ENCODE results near the gene TMEM98. TPM values are rescaled to one million over a fixed set of nuclear protein-coding genes. Genes with fewer than 3 reads are reported as not detected.

Gene TMEM98
- total RNA-seq, 2 donors from 2014 or later = 134 to 137 TPM

- H3K4me1 Mint-ChIP-seq = peaks cover 7% of the 10 kb centered on the region
- Histone ChIP-seq H3K36me3 (ENCODE audit: control insufficient read depth, insufficient read depth, low read length) (peaks cover 24% of the 10 kb centered on the region), H3K9me3 (ENCODE audit: control insufficient read depth, low read length) (no peaks in the 10 kb centered on the region), H3K9ac (ENCODE audit: extremely low read depth, low read length, poor library complexity, severe bottlenecking) (peak overlapping the region; percentile 80), H3K27ac (ENCODE audit: low read depth, low read length) (peak overlapping the region; percentile 55), H3K4me3 (ENCODE audit: low read length) (peak overlapping the region; percentile 85), H3K27me3 (ENCODE audit: control insufficient read depth, insufficient read depth, low read length, poor library complexity, severe bottlenecking) (no peaks in the 10 kb centered on the region), H3K4me1 (ENCODE audit: control insufficient read depth, insufficient read depth, low read length) (no peaks in the 10 kb centered on the region)
- 30 to 33% methylated on average over 6 to 19 of the region's 19 CpGs for WGBS, 2 experiments (ENCODE audit: insufficient coverage in 1 of 2, insufficient read length in 1 of 2)
- peak; percentile 75 for DNase-seq
- H3K4me3 Mint-ChIP-seq = no peak overlapping the region
- H3K27me3 Mint-ChIP-seq (ENCODE audit: insufficient read depth) = no peaks in the 10 kb centered on the region
- H3K27ac Mint-ChIP-seq = no peak overlapping the region
- H3K9me3 Mint-ChIP-seq = peaks cover under 1% of the 10 kb centered on the region
- H3K36me3 Mint-ChIP-seq (ENCODE audit: low read depth) = peaks cover 27% of the 10 kb centered on the region
- no peak for TF ChIP-seq CTCF (conservative IDR thresholded peaks at IDR 0.05)
Observed at GRCh38 chr17:32928586-32929535, 908 bp downstream of the TMEM98 start.

GRCh38 chr17:32929588-32929987 is 1.6 kb downstream of the TMEM98 start:
- H3K4me1 Mint-ChIP-seq = peaks cover 7% of the 10 kb centered on the region
- Histone ChIP-seq H3K4me3 (ENCODE audit: low read length) (peak overlapping the region; percentile 85), H3K36me3 (ENCODE audit: control insufficient read depth, insufficient read depth, low read length) (peaks cover 29% of the 10 kb centered on the region), H3K27me3 (ENCODE audit: control insufficient read depth, insufficient read depth, low read length, poor library complexity, severe bottlenecking) (no peaks in the 10 kb centered on the region), H3K4me1 (ENCODE audit: control insufficient read depth, insufficient read depth, low read length) (no peaks in the 10 kb centered on the region), H3K9ac (ENCODE audit: extremely low read depth, low read length, poor library complexity, severe bottlenecking) (peak overlapping the region; percentile 80), H3K9me3 (ENCODE audit: control insufficient read depth, low read length) (no peaks in the 10 kb centered on the region), H3K27ac (ENCODE audit: low read depth, low read length) (no peak overlapping the region)
- no peak overlapping the region for H3K4me3 Mint-ChIP-seq
- no peak overlapping the region for H3K27ac Mint-ChIP-seq
- H3K27me3 Mint-ChIP-seq (ENCODE audit: insufficient read depth) = no peaks in the 10 kb centered on the region
- TF ChIP-seq CTCF (conservative IDR thresholded peaks at IDR 0.05) = no peak
- 40 to 59% methylated on average over 2 of the region's 2 CpGs for WGBS, 2 experiments (ENCODE audit: insufficient coverage in 1 of 2, insufficient read length in 1 of 2)
- H3K9me3 Mint-ChIP-seq = no peaks in the 10 kb centered on the region
- DNase-seq = no peak
- H3K36me3 Mint-ChIP-seq (ENCODE audit: low read depth) = peaks cover 34% of the 10 kb centered on the region

GRCh38 chr17:32930512-32930911 is 2.6 kb downstream of the TMEM98 start:
- Histone ChIP-seq H3K9me3 (ENCODE audit: control insufficient read depth, low read length) (no peaks in the 10 kb centered on the region), H3K27me3 (ENCODE audit: control insufficient read depth, insufficient read depth, low read length, poor library complexity, severe bottlenecking) (no peaks in the 10 kb centered on the region), H3K27ac (ENCODE audit: low read depth, low read length) (no peak overlapping the region), H3K9ac (ENCODE audit: extremely low read depth, low read length, poor library complexity, severe bottlenecking) (no peak overlapping the region), H3K36me3 (ENCODE audit: control insufficient read depth, insufficient read depth, low read length) (peaks cover 39% of the 10 kb centered on the region), H3K4me3 (ENCODE audit: low read length) (no peak overlapping the region), H3K4me1 (ENCODE audit: control insufficient read depth, insufficient read depth, low read length) (no peaks in the 10 kb centered on the region)
- Mint-ChIP-seq H3K4me3 (no peak overlapping the region), H3K27me3 (ENCODE audit: insufficient read depth) (no peaks in the 10 kb centered on the region), H3K27ac (no peak overlapping the region), H3K36me3 (ENCODE audit: low read depth) (peaks cover 41% of the 10 kb centered on the region), H3K4me1 (peaks cover 7% of the 10 kb centered on the region), H3K9me3 (no peaks in the 10 kb centered on the region)
- 88 to 100% methylated on average over 1 of the region's 1 CpG for WGBS, 2 experiments (ENCODE audit: insufficient coverage in 1 of 2, insufficient read length in 1 of 2)
- no peak for TF ChIP-seq CTCF (conservative IDR thresholded peaks at IDR 0.05)
- no peak for DNase-seq

All from endodermal cell (in vitro differentiated cells).